Lower leg skin (tissue), 4 donors: ENCODE results near the gene NXPH2. TPM values are rescaled to one million over a fixed set of nuclear protein-coding genes. Genes with fewer than 3 reads are reported as not detected.

Experiments used
- DNase-seq, 2 donors: peaks; one replicate each; pipeline ENCODE4 v3.0.0-alpha.2; 2019; ENCODE audit warnings: low spot score in 2 of 2
- H3K4me3 ChIP-seq: fragments of 200-600 bp; sonication (generic); 2 replicates; pipeline ENCODE4 v1.5.1; 2017; ENCODE audit warnings: mild to moderate bottlenecking, low read depth; ENCODE audit not compliant: poor library complexity, severe bottlenecking
- CTCF ChIP-seq, 3 donors: fragments of 450-650 bp; IDR thresholded peaks; one replicate each; pipeline ENCODE4 v1.5.1; 2016; ENCODE audit warnings: antibody characterized with exemption in 3 of 3, mild to moderate bottlenecking in 3 of 3, moderate library complexity in 2 of 3
- POLR2A ChIP-seq, 2 donors: fragments of 450-650 bp; IDR thresholded peaks; one replicate each; pipeline ENCODE4 v1.6.1; 2016 to 2017; ENCODE audit warnings: antibody characterized with exemption in 2 of 2, mild to moderate bottlenecking in 1 of 2, moderate library complexity in 1 of 2
- WGBS, 2 donors: methylation state at CpG; one replicate each; pipeline ENCODE4 v1.1.5; 2018; 5-methylcytosine and 5-hydroxymethylcytosine counted together
- intact Hi-C: fragments of 100-400 bp; cut with DNase I; formaldehyde crosslinking; loops from one replicate; pipeline ENCODE4 v1.15.0; 2023; ENCODE audit warnings: low total_unique reads
- total RNA-seq, 4 donors: library from RNA; depleted of rRNA; stranded (reverse); fragments of >200 nt; gene quantifications; one replicate each; pipeline ENCODE4 v1.1.0, GENCODE V29; 2016

The NXPH2 gene
- total RNA-seq, 4 donors from 2014 or later = not detected

- DNase-seq = no peak
- 80 to 85% methylated on average over 1 of the region's 1 CpG for WGBS, 2 donors
- no peak for TF ChIP-seq POLR2A (IDR thresholded peaks at IDR 0.05)
- TF ChIP-seq CTCF (IDR thresholded peaks at IDR 0.05) = no peak
- intact Hi-C loops = no loop called here
- H3K4me3 ChIP-seq = no peak overlapping the region
Observed at GRCh38 chr2:138732651-138733050, 47.5 kb downstream of the NXPH2 start.

GRCh38 chr2:138730497-138731030 is 49.6 kb downstream of the NXPH2 start:
- H3K4me3 ChIP-seq = no peak overlapping the region
- DNase-seq = no peak
- intact Hi-C loops = no loop called here
- TF ChIP-seq CTCF (IDR thresholded peaks at IDR 0.05) = no peak
- TF ChIP-seq POLR2A (IDR thresholded peaks at IDR 0.05) = no peak
- WGBS, 2 donors = 65 to 67% methylated on average over 3 of the region's 3 CpGs

GRCh38 chr2:138727956-138728355 is 52.2 kb downstream of the NXPH2 start:
- DNase-seq = no peak
- intact Hi-C loops = no loop called here
- no peak overlapping the region for H3K4me3 ChIP-seq
- 74 to 87% methylated on average over 1 of the region's 1 CpG for WGBS, 2 donors
- TF ChIP-seq CTCF (IDR thresholded peaks at IDR 0.05) = no peak

GRCh38 chr2:138726681-138727080 is 53.5 kb downstream of the NXPH2 start:
- TF ChIP-seq POLR2A (IDR thresholded peaks at IDR 0.05) (no peak), CTCF (IDR thresholded peaks at IDR 0.05) (no peak)

GRCh38 chr2:138724729-138725459 is 55.3 kb downstream of the NXPH2 start:
- no peak for DNase-seq
- no peak overlapping the region for H3K4me3 ChIP-seq
- 92 to 94% methylated on average over 2 of the region's 2 CpGs for WGBS, 2 donors
- intact Hi-C loops = no loop called here
- TF ChIP-seq POLR2A (IDR thresholded peaks at IDR 0.05) = no peak

More at GRCh38 chr2:138726681-138727080, 53.5 kb downstream of the NXPH2 start:
- H3K4me3 ChIP-seq = no peak overlapping the region
- intact Hi-C loops = no loop called here
- no peak for DNase-seq

- 78 to 87% methylated on average over 2 of the region's 2 CpGs for WGBS, 2 donors
- intact Hi-C loops = no loop called here
- TF ChIP-seq POLR2A (IDR thresholded peaks at IDR 0.05) = no peak
- TF ChIP-seq CTCF (IDR thresholded peaks at IDR 0.05) = no peak
- H3K4me3 ChIP-seq = no peak overlapping the region
- DNase-seq = no peak
Observed at GRCh38 chr2:138724327-138724726, 55.9 kb downstream of the NXPH2 start.
